EH (cell line): Measurements from ENCODE around the gene SPATS2.
"Not testable (repeated sequence)": the region's sequence is repeated elsewhere in the genome, so short reads cannot be mapped to it uniquely, and the experiment has no call there.

Experiments used
- DNase-seq: peaks from one replicate; pipeline ENCODE4 v3.0.0-alpha.2; 2015; ENCODE audit warnings: low read depth

SPATS2 gene

DNA sequence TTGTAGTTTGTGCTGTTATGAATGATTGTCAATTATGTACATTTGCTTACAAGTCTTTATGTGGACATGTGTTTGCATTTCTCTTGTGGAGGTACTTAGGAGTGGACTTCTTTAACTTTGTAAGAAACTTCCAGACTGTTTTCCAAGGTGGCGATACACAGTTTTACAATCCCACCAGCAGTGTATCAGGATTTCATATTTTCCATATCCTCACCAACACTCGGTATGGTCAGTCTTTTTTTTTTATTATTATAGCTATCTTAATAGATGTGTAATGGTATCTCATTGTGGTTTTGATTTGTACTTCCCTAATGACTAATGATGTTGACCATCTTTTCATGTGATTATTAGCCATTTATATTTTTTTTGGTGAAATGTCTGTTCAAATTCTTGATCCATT lies 97.9 kb downstream of the SPATS2 start:
- no peak for DNase-seq

DNA sequence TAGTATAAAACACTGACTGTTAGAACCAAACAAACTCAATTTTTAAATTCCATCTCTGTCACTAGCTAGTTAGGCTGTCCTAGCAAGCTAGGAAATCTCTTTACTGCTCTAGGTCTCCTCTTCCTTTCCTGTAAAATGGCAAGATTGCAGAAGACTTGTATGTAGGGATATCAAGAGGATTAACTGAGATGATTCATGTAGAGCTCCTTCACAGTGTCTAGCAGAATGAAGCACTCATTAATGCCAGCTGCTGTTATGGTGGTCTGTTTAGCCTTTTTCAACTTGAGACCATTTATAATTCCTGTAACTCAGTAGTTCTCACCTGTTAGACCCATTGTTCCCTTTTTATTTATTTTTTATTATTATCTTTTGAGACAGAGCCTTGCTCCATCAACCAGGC lies 103.7 kb downstream of the SPATS2 start:
- peak; percentile 5 for DNase-seq

DNA sequence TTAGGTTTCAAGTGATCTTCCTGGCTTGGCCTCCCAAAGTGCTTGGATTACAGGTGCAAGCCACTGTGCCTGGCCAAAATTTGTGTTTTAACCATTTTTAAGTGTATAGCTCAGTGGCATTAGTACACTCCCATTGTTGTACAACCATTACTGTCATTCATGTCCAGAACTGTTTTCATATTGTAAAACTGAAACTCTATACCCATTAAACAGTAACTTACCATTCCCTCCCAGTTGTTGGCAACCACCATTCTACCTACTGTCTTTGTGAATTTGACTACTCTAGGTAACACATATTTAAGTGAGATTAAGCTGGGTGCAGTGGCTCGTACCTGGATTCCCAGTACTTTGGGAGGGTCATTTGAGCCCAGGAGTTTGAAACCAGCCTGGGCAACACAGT lies 104.3 kb downstream of the SPATS2 start:
- no peak for DNase-seq

GRCh38 chr12:49476091-49476490 lies 108.8 kb downstream of the SPATS2 start:
- DNase-seq: no peak

DNA sequence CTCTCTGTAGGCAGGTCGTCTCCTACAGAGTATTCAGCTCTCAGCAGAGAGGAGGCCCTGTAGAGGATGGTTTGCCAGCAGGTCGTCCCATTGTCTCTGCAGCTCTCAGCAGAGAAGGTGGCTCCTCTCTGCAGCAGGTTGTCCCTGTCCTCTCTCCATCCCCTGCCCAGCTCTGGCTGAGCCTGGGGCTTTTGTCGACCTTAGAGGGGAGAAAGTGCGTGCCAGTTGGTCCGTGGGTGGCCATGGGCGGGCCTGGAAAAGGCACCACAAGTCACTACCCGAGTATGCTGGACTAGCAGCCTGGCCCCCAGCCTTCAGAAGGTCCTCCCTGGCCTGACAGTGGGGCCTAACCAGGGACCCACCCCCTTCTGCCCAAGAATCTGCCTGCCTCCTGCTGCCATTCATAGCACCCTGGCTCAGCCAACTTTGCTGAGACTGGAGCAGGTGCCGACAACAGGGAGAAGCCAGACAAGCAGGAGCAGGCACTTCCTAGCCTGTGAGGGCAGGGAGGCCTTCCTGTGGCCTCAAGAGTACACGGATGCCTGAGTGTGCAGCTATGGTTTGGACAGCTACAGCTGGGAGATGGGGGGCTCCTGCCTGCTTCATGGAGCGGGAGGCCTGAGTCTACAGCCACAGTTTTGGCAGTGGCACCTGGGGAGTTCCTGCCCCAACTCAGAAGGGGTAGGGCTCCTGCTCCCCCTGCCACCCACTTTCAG lies 111.8 kb downstream of the SPATS2 start:
- DNase-seq: no peak

DNA sequence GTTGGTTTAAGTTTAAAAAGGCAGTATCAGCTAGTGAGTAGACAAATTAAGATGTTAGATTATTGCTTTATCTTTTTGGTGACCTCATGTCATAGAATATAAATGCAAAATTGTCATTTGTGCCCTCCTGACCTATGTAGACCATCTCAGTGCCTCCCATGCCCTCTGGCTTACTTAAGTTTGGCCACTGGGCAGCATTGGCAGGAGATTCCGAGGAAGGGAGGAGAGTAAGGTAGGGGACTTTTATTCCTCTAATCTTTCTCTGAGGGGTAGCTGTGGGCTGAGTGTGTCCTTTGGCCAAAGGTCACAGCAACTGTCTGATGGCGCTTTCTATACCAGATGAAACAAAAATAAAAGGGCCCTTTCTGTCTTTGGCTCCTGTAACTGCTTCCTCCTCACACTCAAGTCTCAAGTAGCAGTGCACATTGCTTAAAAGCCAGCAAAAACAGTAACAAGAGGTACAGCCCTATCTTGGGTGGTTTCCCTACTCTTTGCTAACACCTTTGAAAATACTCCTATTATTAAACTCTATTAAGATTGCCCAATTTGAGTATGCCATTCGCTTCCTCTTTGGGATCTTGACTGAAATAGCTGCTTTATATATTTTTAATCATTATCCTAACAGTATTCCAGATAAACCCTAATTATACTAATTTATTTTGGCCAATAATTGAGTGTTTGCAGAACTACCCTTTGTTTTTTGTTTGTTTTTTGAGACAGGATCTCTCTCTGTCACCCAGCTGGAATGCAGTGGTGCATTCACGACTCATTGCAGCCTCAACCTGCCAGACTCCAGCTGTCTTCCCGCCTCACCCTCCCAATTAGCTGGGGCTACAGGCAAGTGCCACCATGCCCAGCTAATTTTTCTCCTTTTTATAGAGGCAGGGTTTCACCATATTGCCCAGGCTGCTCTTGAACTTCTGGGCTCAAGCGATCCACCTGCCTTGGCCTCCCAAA lies 115.1 kb downstream of the SPATS2 start:
- DNase-seq: peak; percentile 44

GRCh38 chr12:49483619-49484018 lies 116.4 kb downstream of the SPATS2 start:
- DNase-seq: no peak

- peak; percentile 29 for DNase-seq
Observed at GRCh38 chr12:49487605-49488004, 120.3 kb downstream of the SPATS2 start.

DNA sequence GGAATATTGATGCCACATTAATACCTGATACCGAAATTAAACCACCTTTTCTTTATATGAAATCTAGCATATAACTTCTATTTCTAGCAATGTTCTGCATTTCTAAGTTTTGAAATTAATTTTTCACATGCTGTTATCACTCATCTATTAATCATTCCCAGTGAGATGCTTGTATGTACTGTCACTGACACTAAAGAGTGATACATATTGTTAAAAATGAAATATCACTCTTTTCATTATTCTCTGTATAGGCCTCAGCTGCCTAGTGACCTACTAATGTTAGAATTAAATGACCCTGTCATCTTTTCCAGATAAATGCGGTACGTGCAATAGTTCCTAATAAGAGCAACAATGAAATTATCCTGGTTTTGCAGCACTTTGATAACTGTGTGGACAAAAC lies 121.9 kb downstream of the SPATS2 start:
- DNase-seq: no peak

DNA sequence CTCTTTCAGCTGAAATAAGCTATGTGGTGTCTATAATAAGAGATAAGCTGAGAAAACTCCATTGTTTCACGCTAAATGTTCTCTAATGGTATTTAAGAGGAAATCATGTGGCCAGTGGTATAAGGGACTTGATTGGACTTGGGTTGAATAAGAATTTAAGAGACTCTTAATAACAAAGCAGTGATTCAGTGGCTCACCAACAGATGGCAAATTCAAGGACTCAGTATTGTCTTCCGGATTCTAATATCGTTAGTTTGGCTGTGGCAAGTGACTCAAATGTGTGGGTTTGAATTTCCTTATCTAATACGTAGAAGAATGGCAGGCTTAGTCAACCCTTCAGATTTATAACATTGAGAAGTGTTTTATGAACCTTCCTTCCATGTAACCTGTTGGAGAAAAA lies 122.5 kb downstream of the SPATS2 start:
- peak; percentile 79 for DNase-seq

GRCh38 chr12:49491823-49492222 lies 124.6 kb downstream of the SPATS2 start:
- DNase-seq: peak; percentile 18

DNA sequence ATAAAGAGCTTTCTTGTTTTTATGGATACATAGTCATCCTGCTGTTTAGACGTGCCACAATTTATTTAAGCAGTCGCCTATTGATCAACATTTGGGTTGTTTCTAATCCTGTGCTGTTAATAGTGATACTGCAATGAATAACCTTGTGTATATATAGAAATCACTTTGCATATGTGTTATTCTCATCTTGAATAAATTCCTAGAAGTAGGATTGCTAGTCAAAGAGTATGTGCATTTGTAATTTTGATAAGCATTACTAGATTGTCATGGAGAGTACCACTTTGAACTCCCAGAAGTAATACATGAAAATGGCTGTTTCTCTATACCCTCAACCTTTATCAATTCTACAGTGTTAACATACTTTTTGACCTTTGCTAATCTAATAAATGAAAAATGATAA lies 126.6 kb downstream of the SPATS2 start:
- no peak for DNase-seq

GRCh38 chr12:49496417-49497360 lies 129.4 kb downstream of the SPATS2 start:
- no peak for DNase-seq

DNA sequence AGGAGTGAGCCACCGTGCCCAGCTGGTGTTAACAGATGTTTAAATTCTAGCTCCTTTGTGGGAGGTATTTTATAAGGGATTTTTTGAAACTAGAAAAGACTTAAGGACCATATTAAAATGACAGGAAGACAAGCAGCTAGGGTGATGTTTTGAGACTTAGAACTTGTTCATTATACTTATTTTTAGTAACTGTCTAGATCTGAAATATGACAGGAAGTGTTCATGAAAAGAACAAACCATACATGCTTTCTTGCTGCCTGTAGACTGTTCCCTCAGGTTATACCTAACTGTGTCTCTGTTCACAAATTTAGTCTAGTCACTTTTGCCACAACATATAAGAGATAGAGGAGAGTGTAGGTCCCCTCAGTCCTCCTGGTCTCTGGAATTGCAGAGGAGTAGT lies 134.6 kb downstream of the SPATS2 start:
- DNase-seq: no peak

DNA sequence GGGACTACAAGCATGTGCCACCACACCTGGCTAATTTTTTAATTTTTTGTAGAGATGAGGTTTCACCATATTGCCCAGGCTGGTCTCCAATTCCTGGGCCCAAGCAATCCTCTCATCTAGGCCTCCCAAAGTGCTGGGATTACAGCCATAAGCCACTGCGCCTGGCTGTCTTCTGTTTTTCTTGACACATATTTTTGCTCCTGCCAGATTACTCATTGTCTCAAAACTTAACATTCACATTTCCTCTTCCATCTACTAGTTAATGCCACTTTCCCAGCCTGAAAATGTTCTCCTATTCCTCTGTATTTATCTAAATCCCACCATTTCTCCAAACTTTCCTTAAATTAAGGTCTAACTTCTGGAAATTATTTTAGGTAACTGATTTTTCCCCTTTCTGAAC lies 135.3 kb downstream of the SPATS2 start:
- DNase-seq: peak; percentile 52

- DNase-seq: peak; percentile 66
Observed at GRCh38 chr12:49503674-49504180, 136.5 kb downstream of the SPATS2 start.

- DNase-seq: peak; percentile 27
Observed at GRCh38 chr12:49505672-49506071, 138.4 kb downstream of the SPATS2 start.

DNA sequence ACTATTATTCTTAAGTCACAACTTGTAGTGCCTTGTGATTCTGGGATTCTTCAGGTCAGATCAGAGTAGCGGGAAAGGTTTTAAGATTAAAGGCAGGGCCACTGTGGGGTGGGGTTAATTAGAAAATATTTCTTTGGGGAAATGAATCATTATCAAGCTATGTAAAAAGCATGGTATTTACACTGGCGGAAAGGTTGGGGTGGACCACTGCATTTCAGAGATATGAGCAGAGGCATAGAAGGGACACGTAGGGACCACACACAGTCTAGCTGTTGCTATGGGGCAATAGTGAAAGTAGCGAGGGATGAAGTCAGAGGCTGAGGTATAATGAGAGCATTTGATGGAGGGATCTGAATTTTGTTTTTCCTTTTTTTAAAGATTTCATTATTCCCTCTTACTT lies 139.9 kb downstream of the SPATS2 start:
- DNase-seq: peak; percentile 95

GRCh38 chr12:49509681-49510080 lies 142.4 kb downstream of the SPATS2 start:
- not testable (repeated sequence) for DNase-seq

DNA sequence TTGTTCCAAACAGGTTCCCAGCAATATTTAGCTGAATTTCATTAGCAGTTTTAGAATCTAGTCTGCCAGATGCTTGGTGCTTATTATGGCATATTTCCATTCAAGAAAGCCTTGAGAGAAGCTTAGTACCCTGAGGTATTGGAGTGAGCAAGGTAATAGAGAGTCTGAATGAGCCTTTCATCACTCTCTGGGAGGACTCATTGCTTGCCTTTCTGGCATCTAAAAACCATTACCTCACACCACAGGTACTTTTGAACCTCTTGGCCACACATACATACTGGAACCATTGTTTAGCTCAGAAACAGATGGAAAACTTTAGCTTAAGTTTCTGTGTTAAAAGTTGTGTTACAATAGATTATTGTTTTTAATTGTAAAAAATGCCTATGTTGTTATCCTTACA lies 144.1 kb downstream of the SPATS2 start:
- no peak for DNase-seq

DNA sequence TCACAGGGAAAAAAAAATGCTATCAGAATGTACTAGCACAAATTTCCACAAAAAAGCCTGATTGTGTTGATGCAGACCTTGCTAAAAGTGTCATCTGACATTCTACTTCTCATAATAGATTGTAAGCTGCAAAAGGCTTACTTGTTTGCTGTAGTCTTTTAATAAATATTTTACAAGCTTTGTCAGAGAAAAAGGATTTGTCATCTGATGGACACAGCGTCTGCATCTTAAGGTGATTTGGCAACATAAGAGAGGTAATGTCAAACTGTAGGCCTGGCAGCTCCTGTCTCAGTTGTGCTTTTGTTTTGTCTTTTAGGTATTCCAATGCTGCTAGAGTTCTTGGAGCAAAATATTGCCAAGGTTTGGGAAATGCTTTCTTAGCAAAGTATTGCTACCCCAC lies 145.3 kb downstream of the SPATS2 start:
- no peak for DNase-seq

DNA sequence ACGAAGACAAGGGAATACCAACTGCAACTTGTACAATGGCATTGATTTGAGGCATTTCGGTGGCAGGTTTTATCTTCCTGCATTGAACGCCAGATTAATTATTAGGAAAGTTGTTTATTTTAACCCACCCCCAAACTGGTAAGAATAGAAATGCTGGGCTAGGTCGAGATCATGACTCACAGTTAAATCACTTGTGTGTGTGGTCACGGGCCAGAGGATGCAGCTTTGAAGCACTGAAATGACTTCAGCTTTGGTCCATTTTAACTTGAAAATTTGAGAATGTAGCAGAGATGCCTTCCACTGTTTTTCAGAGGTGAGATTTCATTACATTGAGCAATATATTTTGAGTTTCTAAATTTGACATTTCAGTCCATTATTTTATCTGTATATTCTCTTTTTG lies 148.0 kb downstream of the SPATS2 start:
- DNase-seq: peak; percentile 80
